Measurements from ENCODE around the gene CBX8. TPM values are rescaled to one million over a fixed set of nuclear protein-coding genes. Genes with fewer than 3 reads are reported as not detected.
A peak's percentile ranks its signal among the peaks of the same experiment; 100 is the strongest.

The CBX8 gene
- total RNA-seq, 2 donors from 2014 or later, result 1.5 to 5.6 TPM

DNA sequence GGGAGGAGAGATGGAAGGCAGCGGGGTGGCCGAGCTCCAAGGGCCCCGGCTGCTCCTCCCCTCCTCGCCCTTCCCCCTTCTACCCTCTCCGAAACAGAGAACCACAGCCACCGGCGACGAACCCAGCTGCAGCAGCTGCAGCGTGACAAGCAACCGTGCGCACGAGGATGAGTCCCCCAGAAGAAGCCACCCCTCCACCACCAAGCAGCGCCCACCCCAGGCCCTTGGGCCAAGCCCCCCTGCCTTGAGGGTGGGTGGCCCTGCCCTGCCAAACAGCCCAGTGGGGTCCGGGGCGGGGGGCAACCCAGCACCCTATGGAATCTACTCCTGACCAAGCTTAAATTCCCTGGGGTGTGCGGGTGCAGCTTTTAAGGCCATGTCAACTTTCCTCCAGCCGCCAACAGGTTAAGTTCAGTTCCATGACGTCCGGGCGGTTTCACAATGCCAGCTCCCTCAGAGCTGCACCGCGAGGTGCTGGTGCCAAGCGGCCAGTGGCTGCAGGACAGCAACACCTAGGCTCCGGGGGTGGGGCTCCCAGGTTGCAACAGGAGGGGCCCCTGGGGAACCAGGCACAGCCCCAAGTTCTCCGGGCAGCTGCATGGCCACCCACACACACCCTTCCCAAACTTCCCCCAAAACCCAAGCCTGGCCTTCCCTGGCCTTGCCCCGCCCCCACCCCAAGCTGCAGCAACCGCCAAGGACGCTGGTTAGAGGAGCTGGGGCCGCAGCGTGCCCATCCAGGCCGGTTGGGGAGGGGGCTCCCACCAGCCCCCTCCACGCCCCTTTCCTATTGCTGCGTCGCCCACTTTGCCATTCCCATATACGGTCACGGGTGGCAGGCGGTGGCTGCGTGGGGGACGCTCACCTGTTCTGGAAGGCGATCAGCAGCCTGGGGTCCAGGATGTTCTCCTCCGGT is 40.4 kb upstream of the CBX8 start:
- Mint-ChIP-seq H3K27ac (peak overlapping the region in 1 of 2 donors; percentile 88), H3K9me3 (no peaks in the 10 kb centered on the region), H3K36me3 (peaks cover 0 to 18% of the 10 kb centered on the region in 2 donors)
- ATAC-seq, result peak; percentile 12 to 28
- DNase-seq (ENCODE audit: low spot score in 2 of 2), result peak in 1 of 2 donors; percentile 39

DNA sequence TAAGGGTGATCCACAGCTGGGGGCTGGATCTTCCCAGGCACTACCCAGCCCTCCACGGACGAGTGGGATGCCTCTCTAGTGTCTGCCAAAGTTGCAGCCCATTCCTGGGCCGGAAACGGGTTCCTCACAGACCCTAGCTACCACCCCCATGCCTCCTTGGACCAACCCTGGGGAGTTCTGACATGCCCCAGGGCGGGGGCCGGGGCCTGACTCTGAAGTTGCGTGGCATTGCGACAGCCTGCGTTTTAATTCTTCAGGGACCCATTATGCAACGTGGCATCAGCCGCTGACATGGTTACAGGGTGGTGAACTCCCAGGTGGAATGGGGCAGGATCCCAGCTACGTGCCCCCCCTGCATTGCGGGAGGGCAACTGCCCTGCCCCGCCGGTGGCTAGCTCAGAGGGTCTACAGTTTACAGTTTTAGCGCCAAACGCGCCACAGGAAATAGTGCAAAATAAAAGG is 39.7 kb upstream of the CBX8 start:
- peaks cover 0 to 18% of the 10 kb centered on the region in 2 donors for H3K36me3 Mint-ChIP-seq
- no peak for DNase-seq (ENCODE audit: low spot score in 2 of 2)

GRCh38 chr17:79835953-79836509 is 39.2 kb upstream of the CBX8 start:
- ATAC-seq (no peak), DNase-seq (ENCODE audit: low spot score in 2 of 2) (no peak)
- Mint-ChIP-seq H3K9me3 (no peaks in the 10 kb centered on the region), H3K36me3 (peaks cover 0 to 18% of the 10 kb centered on the region in 2 donors), H3K27ac (no peak overlapping the region)

More for the DNA sequence above, 39.7 kb upstream of the CBX8 start:
- Mint-ChIP-seq H3K9me3 (no peaks in the 10 kb centered on the region), H3K27ac (peak overlapping the region in 1 of 2 donors; percentile 88)
- ATAC-seq, result no peak

DNA sequence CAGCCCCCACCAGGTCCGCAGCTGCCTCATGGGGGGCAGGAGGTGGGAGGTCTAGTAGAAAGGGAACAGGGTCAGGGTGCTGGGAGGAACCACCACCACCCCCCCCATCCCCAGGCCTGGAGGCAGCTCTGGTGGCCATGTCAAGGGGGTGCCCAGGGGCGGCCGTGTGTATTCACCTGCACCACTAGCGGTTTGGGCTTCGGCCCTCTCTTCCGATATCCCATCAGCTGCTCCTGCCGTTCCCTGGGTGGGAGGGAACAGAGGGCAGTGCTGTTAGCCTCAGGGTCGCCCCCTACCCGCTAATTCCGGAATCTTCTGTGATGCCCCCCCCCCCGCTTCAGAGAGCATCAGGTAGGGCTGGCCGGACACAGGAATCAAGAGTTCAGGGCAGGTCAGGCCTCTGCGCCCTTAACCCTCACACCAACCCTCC is 38.6 kb upstream of the CBX8 start:
- ATAC-seq, result no peak
- no peak for DNase-seq (ENCODE audit: low spot score in 2 of 2)
- H3K9me3 Mint-ChIP-seq, result no peaks in the 10 kb centered on the region
- peaks cover 0 to 18% of the 10 kb centered on the region in 2 donors for H3K36me3 Mint-ChIP-seq
- H3K27ac Mint-ChIP-seq, result no peak overlapping the region

- ATAC-seq (no peak), DNase-seq (ENCODE audit: low spot score in 2 of 2) (peak in 1 of 2 donors; percentile 72)
- H3K9me3 Mint-ChIP-seq, result no peaks in the 10 kb centered on the region
- no peak overlapping the region for H3K27ac Mint-ChIP-seq
- H3K36me3 Mint-ChIP-seq, result peaks cover 0 to 12% of the 10 kb centered on the region in 2 donors
These were observed 37.9 kb upstream of the CBX8 start for GRCh38 chr17:79834565-79835469.

DNA sequence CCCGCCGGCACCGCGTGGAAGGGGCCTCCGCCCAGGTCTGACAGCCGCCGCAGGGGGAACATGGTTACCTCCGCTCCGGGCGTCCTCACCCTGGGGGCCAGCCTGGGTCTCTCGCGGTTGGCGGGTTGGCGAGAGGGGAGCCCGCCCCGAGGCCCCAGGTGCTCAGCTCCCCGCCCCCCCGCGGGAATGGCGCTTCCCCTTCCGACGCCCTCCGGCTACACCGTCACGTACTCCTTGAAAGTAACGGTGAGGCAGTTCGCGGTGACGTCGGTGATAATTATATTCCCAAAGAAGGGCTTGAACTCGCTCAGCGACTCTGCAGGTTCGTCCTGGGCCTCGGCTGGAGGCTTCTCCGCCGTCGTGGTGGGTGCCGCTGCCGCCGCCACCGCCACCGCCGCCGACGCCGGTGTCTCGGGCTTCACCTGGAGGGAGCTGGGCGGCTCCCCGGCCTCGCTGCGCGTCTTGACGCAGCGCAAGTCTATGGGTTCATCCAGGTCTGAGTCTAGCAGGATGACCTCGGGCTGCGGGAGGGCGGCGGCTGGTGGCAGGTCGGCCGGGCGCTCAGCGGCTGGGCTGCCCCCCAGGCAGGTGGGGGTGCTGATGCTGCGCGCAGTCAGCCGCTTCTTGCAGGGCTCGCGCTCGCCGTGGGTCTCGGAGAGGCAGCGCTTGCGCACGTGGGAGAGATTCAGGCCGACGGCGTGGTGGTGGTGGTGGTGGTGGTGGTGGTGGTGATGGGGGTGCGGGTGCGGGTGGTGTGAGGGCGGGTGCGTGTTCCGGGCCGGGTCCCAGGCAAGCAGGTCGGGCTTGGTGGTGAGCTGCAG is 37.1 kb upstream of the CBX8 start:
- H3K9me3 Mint-ChIP-seq, result no peaks in the 10 kb centered on the region
- DNase-seq (ENCODE audit: low spot score in 2 of 2), result no peak
- H3K36me3 Mint-ChIP-seq, result peaks cover 0 to 12% of the 10 kb centered on the region in 2 donors
- no peak for ATAC-seq
- no peak overlapping the region for H3K27ac Mint-ChIP-seq

- Mint-ChIP-seq H3K9me3 (no peaks in the 10 kb centered on the region), H3K36me3 (peaks cover 0 to 12% of the 10 kb centered on the region in 2 donors), H3K27ac (peak overlapping the region in 1 of 2 donors; percentile 79)
- DNase-seq (ENCODE audit: low spot score in 2 of 2) (no peak), ATAC-seq (no peak)
These were observed 36.2 kb upstream of the CBX8 start for GRCh38 chr17:79833110-79833450.

DNA sequence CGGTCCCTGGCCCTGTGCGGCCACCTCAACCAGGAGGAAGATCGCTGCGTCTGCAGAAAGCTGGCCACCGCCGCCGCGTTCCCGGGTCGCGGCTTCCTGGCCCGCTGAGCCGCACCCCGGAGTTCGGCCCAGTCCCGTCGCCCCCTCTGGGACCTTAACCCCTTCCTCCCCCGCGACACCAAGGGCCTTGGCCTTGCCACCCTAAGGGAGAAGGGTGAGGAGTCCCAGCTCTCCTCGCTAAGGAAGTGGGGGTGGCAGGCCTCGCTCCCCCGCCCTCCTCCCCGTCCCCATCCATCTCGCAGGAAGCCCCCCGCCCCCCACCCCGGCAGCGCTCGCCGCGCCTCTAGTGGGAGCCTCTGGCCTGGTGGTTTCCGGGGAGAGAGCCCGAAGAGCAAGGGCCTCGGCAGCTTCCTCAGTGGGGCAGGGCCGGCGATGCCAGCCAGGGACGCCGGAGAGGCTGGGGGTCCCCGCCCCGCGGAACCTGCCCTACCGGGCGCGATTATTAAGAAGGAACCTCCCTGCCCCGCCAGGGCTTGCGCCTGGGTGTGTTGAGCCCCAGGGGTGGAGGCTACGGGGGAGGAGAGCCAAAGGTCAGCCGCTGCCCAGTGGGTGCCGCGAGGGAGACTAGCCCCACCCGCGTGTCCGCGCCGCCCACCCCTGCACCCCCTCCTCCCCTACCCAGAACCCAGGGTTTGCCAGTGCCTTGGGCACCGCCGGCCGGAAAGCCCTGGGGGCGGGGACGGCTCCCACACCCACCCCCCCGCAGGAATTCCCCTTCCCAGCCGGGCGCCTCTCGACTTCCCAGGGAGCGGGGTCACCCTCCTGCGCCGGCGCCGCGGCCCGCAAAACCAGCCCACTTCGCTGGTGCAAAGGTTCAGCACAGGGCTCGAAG is 35.6 kb upstream of the CBX8 start:
- peak overlapping the region in 1 of 2 donors; percentile 79 for H3K27ac Mint-ChIP-seq
- no peak for ATAC-seq

GRCh38 chr17:79831265-79832217 is 34.7 kb upstream of the CBX8 start:
- no peaks in the 10 kb centered on the region for H3K9me3 Mint-ChIP-seq
- ATAC-seq (no peak), DNase-seq (ENCODE audit: low spot score in 2 of 2) (no peak)
- peaks cover 0 to 12% of the 10 kb centered on the region in 2 donors for H3K36me3 Mint-ChIP-seq
- H3K27ac Mint-ChIP-seq, result peak overlapping the region in 1 of 2 donors; percentile 72

More for the DNA sequence above, 35.6 kb upstream of the CBX8 start:
- no peaks in the 10 kb centered on the region for H3K9me3 Mint-ChIP-seq
- no peak for DNase-seq (ENCODE audit: low spot score in 2 of 2)
- peaks cover 0 to 12% of the 10 kb centered on the region in 2 donors for H3K36me3 Mint-ChIP-seq

DNA sequence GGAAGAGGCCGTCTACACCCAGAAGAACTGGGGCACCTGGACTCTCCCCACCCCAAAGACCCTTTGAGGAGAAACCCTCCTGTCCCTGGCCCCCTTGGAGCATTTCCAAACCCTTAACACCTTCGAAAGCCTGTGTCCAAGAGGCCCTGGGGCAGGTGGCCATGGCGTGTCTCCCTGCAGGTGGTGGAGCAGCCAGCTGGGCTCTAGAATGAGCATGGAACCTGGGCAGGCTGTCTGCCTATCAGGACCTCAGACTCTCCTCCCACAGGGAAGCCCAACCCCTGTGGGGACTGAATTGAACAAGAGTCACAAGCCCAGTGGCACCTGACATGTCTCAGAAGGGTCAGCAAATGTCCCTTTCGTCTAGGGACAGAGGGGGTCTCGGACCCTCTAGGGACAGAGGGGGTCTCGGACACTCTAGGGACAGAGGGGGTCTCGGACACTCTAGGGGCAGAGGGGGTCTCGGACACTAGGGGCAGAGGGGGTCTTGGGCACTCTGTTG is 33.9 kb upstream of the CBX8 start:
- ATAC-seq (no peak), DNase-seq (ENCODE audit: low spot score in 2 of 2) (no peak)
- H3K36me3 Mint-ChIP-seq, result peaks cover 0 to 12% of the 10 kb centered on the region in 2 donors
- no peak overlapping the region for H3K27ac Mint-ChIP-seq
- no peaks in the 10 kb centered on the region for H3K9me3 Mint-ChIP-seq

DNA sequence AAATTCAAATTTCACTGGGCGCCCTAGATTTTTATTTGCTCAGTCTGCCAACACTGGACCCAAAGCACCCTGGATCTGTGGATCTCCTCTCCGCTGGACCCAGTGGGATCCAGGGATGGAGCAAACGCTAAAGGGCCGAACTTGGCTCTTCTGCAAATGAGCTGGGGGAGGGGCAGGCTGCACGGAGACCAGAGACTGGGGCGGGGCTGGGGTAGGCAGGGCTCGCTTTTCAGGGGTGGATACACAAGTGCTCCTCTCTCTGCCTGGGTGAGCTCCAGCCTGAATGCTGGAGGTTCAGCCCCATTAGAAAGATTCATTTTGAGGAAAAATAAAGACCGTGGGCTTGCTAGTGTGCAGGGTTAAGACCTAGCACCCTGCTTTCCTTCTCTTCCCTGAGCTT is 33.4 kb upstream of the CBX8 start:
- Mint-ChIP-seq H3K27ac (no peak overlapping the region), H3K9me3 (no peaks in the 10 kb centered on the region), H3K36me3 (peaks cover 0 to 12% of the 10 kb centered on the region in 2 donors)
- DNase-seq (ENCODE audit: low spot score in 2 of 2), result no peak
- ATAC-seq, result no peak

GRCh38 chr17:79829457-79829856 is 32.6 kb upstream of the CBX8 start:
- peaks cover 0 to 6% of the 10 kb centered on the region in 2 donors for H3K36me3 Mint-ChIP-seq
- no peak overlapping the region for H3K27ac Mint-ChIP-seq
- no peak for DNase-seq (ENCODE audit: low spot score in 2 of 2)
- ATAC-seq, result no peak
- no peaks in the 10 kb centered on the region for H3K9me3 Mint-ChIP-seq

DNA sequence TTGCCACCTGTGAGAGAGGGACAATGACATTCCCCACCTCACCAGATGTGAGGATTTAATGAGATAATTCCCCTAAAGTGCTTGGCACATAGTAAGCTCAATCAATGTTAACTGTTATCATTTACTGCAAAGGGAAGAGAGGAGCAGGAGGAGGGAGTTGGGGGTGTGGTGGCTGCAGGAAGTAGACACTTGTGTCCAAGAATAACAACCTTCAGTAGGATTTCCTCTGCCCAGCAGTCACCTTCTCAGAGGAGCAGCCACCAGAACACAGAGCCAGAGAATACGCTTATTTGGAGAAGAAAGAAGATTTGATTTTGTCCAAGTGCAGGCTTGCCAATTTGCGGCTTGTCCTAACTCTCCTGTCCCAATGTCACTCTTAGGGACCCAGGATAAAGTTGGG is 32.1 kb upstream of the CBX8 start:
- Mint-ChIP-seq H3K36me3 (peaks cover 0 to 6% of the 10 kb centered on the region in 2 donors), H3K27ac (no peak overlapping the region), H3K9me3 (no peaks in the 10 kb centered on the region)
- no peak for DNase-seq (ENCODE audit: low spot score in 2 of 2)
- ATAC-seq, result no peak
